GM12891 (cell line): ENCODE measurements around the gene UBE2Q1.

ENCODE experiments used
- POLR2A ChIP-seq: IDR thresholded peaks from 2 replicates; pipeline ENCODE4 v1.6.1; 2011; ENCODE audit warnings: low read depth, low read length, control low read depth
- TAF1 ChIP-seq: IDR thresholded peaks from 2 replicates; pipeline ENCODE4 v1.6.1; 2011; ENCODE audit warnings: low read depth, low read length, control low read depth

- TF ChIP-seq POLR2A (no peak; the same call in 1 of the 2 replicates), TAF1 (no peak)
Measured at GRCh38 chr1:154579374-154579773, 20.9 kb upstream of the UBE2Q1 start.
